Dendritic cell treated with granulocyte-macrophage colony-stimulating factor and Interleukin-4, amounts not matched to agents 40 ng/mL and 50 ng/mL, for 4 days (primary cell): ENCODE data around the gene CENPP.
A peak's percentile ranks its signal among the peaks of the same experiment; 100 is the strongest.

Experiments
- H3K27ac Mint-ChIP-seq: one replicate; pipeline ENCODE4 v1.8.0; 2022; ENCODE audit warnings: mild to moderate bottlenecking, mixed read lengths
- H3K27me3 Mint-ChIP-seq: one replicate; pipeline ENCODE4 v1.8.0; 2022; ENCODE audit warnings: mild to moderate bottlenecking, mixed read lengths
- H3K36me3 Mint-ChIP-seq: one replicate; pipeline ENCODE4 v1.8.0; 2022; ENCODE audit warnings: low read depth, mixed read lengths
- H3K4me1 Mint-ChIP-seq: one replicate; pipeline ENCODE4 v1.8.0; 2022; ENCODE audit warnings: low read depth, mixed read lengths
- H3K4me3 Mint-ChIP-seq: one replicate; pipeline ENCODE4 v1.8.0; 2022; ENCODE audit warnings: mild to moderate bottlenecking, moderate library complexity, mixed read lengths
- H3K9me3 Mint-ChIP-seq: one replicate; pipeline ENCODE4 v1.8.0; 2022; ENCODE audit warnings: mixed read lengths
- intact Hi-C: fragments of 100-400 bp; cut with micrococcal nuclease; formaldehyde crosslinking; loops from one replicate; pipeline ENCODE4 v1.15.0; 2022

CENPP gene

GRCh38 chr9:92432350-92432749, 106.6 kb downstream of the CENPP start:
- no peaks in the 10 kb centered on the region for H3K4me1 Mint-ChIP-seq
- no peaks in the 10 kb centered on the region for H3K27me3 Mint-ChIP-seq
- H3K36me3 Mint-ChIP-seq: no peaks in the 10 kb centered on the region
- H3K9me3 Mint-ChIP-seq: no peaks in the 10 kb centered on the region
- H3K4me3 Mint-ChIP-seq: no peak overlapping the region
- H3K27ac Mint-ChIP-seq: no peak overlapping the region
- intact Hi-C loops: no loop called here

GRCh38 chr9:92432972-92433548, 107.3 kb downstream of the CENPP start:
- H3K36me3 Mint-ChIP-seq: no peaks in the 10 kb centered on the region
- H3K27me3 Mint-ChIP-seq: no peaks in the 10 kb centered on the region
- H3K9me3 Mint-ChIP-seq: no peaks in the 10 kb centered on the region
- intact Hi-C loops: no loop called here
- no peak overlapping the region for H3K4me3 Mint-ChIP-seq
- no peaks in the 10 kb centered on the region for H3K4me1 Mint-ChIP-seq
- no peak overlapping the region for H3K27ac Mint-ChIP-seq

- H3K36me3 Mint-ChIP-seq: no peaks in the 10 kb centered on the region
- intact Hi-C loops: loop anchor here (5.0 kb wide), 2 partner anchors 93 to 108 kb away; partner anchors contain the start of genes CENPP and NOL8
Measured at GRCh38 chr9:92435263-92435662, 109.5 kb downstream of the CENPP start.

GRCh38 chr9:92438900-92439526, 113.3 kb downstream of the CENPP start:
- peak overlapping the region; percentile 5 for H3K27ac Mint-ChIP-seq
- intact Hi-C loops: loop anchor here (5.0 kb wide), 2 partner anchors 97 to 112 kb away; partner anchors contain the start of genes CENPP and NOL8
- H3K4me3 Mint-ChIP-seq: peak overlapping the region; percentile 5

More at GRCh38 chr9:92435263-92435662, 109.5 kb downstream of the CENPP start:
- no peaks in the 10 kb centered on the region for H3K27me3 Mint-ChIP-seq
- no peaks in the 10 kb centered on the region for H3K9me3 Mint-ChIP-seq
- no peak overlapping the region for H3K4me3 Mint-ChIP-seq
- no peaks in the 10 kb centered on the region for H3K4me1 Mint-ChIP-seq
- no peak overlapping the region for H3K27ac Mint-ChIP-seq

GRCh38 chr9:92439921-92440750, 114.4 kb downstream of the CENPP start:
- Mint-ChIP-seq H3K36me3 (no peaks in the 10 kb centered on the region), H3K27ac (no peak overlapping the region), H3K9me3 (no peaks in the 10 kb centered on the region), H3K4me1 (no peaks in the 10 kb centered on the region), H3K4me3 (no peak overlapping the region), H3K27me3 (no peaks in the 10 kb centered on the region)
- intact Hi-C loops: loop anchor here (5.0 kb wide), 2 partner anchors 98 to 113 kb away; partner anchors contain the start of genes CENPP and NOL8

More at GRCh38 chr9:92438900-92439526, 113.3 kb downstream of the CENPP start:
- Mint-ChIP-seq H3K4me1 (no peaks in the 10 kb centered on the region), H3K9me3 (no peaks in the 10 kb centered on the region), H3K27me3 (no peaks in the 10 kb centered on the region), H3K36me3 (no peaks in the 10 kb centered on the region)

- intact Hi-C loops: no loop called here
- Mint-ChIP-seq H3K4me3 (no peak overlapping the region), H3K4me1 (no peaks in the 10 kb centered on the region), H3K36me3 (no peaks in the 10 kb centered on the region), H3K9me3 (no peaks in the 10 kb centered on the region), H3K27ac (no peak overlapping the region), H3K27me3 (no peaks in the 10 kb centered on the region)
Measured at GRCh38 chr9:92440751-92441046, 114.9 kb downstream of the CENPP start.

- no peaks in the 10 kb centered on the region for H3K36me3 Mint-ChIP-seq
- no peak overlapping the region for H3K4me3 Mint-ChIP-seq
- intact Hi-C loops: no loop called here
Measured at GRCh38 chr9:92444841-92445240, 119.1 kb downstream of the CENPP start.

GRCh38 chr9:92446536-92446935, 120.8 kb downstream of the CENPP start:
- intact Hi-C loops: no loop called here
- Mint-ChIP-seq H3K9me3 (no peaks in the 10 kb centered on the region), H3K27ac (no peak overlapping the region), H3K27me3 (no peaks in the 10 kb centered on the region), H3K4me3 (no peak overlapping the region), H3K36me3 (no peaks in the 10 kb centered on the region), H3K4me1 (no peaks in the 10 kb centered on the region)

More at GRCh38 chr9:92444841-92445240, 119.1 kb downstream of the CENPP start:
- no peaks in the 10 kb centered on the region for H3K4me1 Mint-ChIP-seq
- no peaks in the 10 kb centered on the region for H3K27me3 Mint-ChIP-seq
- no peaks in the 10 kb centered on the region for H3K9me3 Mint-ChIP-seq
- H3K27ac Mint-ChIP-seq: no peak overlapping the region

GRCh38 chr9:92455217-92455616, 129.5 kb downstream of the CENPP start:
- Mint-ChIP-seq H3K27me3 (no peaks in the 10 kb centered on the region), H3K4me3 (no peak overlapping the region), H3K4me1 (no peaks in the 10 kb centered on the region), H3K27ac (no peak overlapping the region), H3K9me3 (no peaks in the 10 kb centered on the region), H3K36me3 (no peaks in the 10 kb centered on the region)
- intact Hi-C loops: no loop called here

GRCh38 chr9:92457576-92457975, 131.8 kb downstream of the CENPP start:
- no peak overlapping the region for H3K4me3 Mint-ChIP-seq
- H3K9me3 Mint-ChIP-seq: no peaks in the 10 kb centered on the region
- no peak overlapping the region for H3K27ac Mint-ChIP-seq
- intact Hi-C loops: no loop called here
- no peaks in the 10 kb centered on the region for H3K27me3 Mint-ChIP-seq
- no peaks in the 10 kb centered on the region for H3K4me1 Mint-ChIP-seq
- H3K36me3 Mint-ChIP-seq: no peaks in the 10 kb centered on the region

GRCh38 chr9:92463387-92463786, 137.6 kb downstream of the CENPP start:
- Mint-ChIP-seq H3K27ac (no peak overlapping the region), H3K9me3 (no peaks in the 10 kb centered on the region), H3K4me3 (no peak overlapping the region), H3K36me3 (no peaks in the 10 kb centered on the region), H3K27me3 (no peaks in the 10 kb centered on the region), H3K4me1 (no peaks in the 10 kb centered on the region)
- intact Hi-C loops: no loop called here

GRCh38 chr9:92463984-92464383, 138.2 kb downstream of the CENPP start:
- intact Hi-C loops: no loop called here
- H3K27me3 Mint-ChIP-seq: no peaks in the 10 kb centered on the region
- H3K4me1 Mint-ChIP-seq: no peaks in the 10 kb centered on the region
- H3K27ac Mint-ChIP-seq: no peak overlapping the region
- H3K4me3 Mint-ChIP-seq: no peak overlapping the region
- H3K36me3 Mint-ChIP-seq: no peaks in the 10 kb centered on the region
- H3K9me3 Mint-ChIP-seq: no peaks in the 10 kb centered on the region

- Mint-ChIP-seq H3K9me3 (no peaks in the 10 kb centered on the region), H3K4me3 (no peak overlapping the region), H3K27me3 (no peaks in the 10 kb centered on the region), H3K27ac (no peak overlapping the region), H3K4me1 (no peaks in the 10 kb centered on the region), H3K36me3 (no peaks in the 10 kb centered on the region)
- intact Hi-C loops: no loop called here
Measured at GRCh38 chr9:92467041-92467440, 141.3 kb downstream of the CENPP start.

- H3K36me3 Mint-ChIP-seq: no peaks in the 10 kb centered on the region
- H3K4me3 Mint-ChIP-seq: no peak overlapping the region
- intact Hi-C loops: no loop called here
- H3K9me3 Mint-ChIP-seq: no peaks in the 10 kb centered on the region
- no peaks in the 10 kb centered on the region for H3K27me3 Mint-ChIP-seq
- no peaks in the 10 kb centered on the region for H3K4me1 Mint-ChIP-seq
- no peak overlapping the region for H3K27ac Mint-ChIP-seq
Measured at GRCh38 chr9:92467511-92467910, 141.8 kb downstream of the CENPP start.
